Stimulated activated CD4-positive, alpha-beta T cell treated with anti-CD3 and anti-CD28 coated beads, Interleukin-15, amount 100 ng/mL, for 24 hours (primary cell): ENCODE data around the gene NPEPPS.
"Not testable (repeated sequence)": the region's sequence is repeated elsewhere in the genome, so short reads cannot be mapped to it uniquely, and the experiment has no call there.

ENCODE experiments used
- DNase-seq: peaks from one replicate; pipeline ENCODE4 v3.0.0-alpha.2; 2020

NPEPPS gene, protein sequence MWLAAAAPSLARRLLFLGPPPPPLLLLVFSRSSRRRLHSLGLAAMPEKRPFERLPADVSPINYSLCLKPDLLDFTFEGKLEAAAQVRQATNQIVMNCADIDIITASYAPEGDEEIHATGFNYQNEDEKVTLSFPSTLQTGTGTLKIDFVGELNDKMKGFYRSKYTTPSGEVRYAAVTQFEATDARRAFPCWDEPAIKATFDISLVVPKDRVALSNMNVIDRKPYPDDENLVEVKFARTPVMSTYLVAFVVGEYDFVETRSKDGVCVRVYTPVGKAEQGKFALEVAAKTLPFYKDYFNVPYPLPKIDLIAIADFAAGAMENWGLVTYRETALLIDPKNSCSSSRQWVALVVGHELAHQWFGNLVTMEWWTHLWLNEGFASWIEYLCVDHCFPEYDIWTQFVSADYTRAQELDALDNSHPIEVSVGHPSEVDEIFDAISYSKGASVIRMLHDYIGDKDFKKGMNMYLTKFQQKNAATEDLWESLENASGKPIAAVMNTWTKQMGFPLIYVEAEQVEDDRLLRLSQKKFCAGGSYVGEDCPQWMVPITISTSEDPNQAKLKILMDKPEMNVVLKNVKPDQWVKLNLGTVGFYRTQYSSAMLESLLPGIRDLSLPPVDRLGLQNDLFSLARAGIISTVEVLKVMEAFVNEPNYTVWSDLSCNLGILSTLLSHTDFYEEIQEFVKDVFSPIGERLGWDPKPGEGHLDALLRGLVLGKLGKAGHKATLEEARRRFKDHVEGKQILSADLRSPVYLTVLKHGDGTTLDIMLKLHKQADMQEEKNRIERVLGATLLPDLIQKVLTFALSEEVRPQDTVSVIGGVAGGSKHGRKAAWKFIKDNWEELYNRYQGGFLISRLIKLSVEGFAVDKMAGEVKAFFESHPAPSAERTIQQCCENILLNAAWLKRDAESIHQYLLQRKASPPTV

GRCh38 chr17:47530557-47531232 lies at the start of gene NPEPPS:
NPEPPS (plus strand) TSS chr17:47531108; CDS start chr17:47531301, 193 bp downstream.
- DNase-seq, result peak; percentile 90

DNA sequence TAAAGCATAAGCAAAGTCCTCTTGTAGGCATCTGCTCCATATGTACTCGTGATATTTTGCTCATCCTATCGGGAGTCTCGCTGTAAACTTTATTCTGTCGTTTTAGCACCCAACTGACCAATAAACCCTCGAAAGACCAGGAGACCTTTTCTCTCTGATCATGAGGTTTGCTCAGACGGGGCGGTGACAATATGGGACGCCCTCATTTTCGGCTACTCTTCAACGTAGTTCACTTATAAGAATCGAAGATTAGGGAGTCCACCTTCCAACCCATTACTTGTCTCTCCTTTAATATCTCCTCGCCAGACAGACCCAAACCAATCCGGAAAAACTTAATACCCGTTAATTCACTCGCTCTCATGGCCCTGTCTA lies 39.1 kb upstream of the NPEPPS start:
- DNase-seq, result not testable (repeated sequence)

GRCh38 chr17:47499074-47499473 lies 31.8 kb upstream of the NPEPPS start:
- DNase-seq, result not testable (repeated sequence)

GRCh38 chr17:47499494-47499893 lies 31.4 kb upstream of the NPEPPS start:
- DNase-seq, result not testable (repeated sequence)

DNA sequence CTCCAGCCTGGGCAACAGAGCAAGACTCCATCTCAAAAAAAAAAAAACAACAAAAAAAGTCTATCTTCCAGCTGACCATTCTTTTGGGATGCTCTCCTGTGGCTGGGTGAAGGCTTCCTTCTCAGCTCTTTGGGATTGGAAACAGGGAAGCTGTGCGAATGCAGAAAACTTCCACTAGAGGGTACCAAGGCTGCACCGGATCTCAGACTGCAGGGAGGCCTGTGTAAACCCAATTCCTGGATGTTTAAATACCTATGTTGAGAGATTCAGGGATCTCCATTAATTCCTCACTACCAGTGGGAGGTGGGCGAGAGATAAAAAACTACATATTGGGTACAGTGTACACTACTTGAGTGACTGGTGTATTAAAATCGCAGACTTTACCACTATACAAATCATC lies 30.3 kb upstream of the NPEPPS start:
- not testable (repeated sequence) for DNase-seq

DNA sequence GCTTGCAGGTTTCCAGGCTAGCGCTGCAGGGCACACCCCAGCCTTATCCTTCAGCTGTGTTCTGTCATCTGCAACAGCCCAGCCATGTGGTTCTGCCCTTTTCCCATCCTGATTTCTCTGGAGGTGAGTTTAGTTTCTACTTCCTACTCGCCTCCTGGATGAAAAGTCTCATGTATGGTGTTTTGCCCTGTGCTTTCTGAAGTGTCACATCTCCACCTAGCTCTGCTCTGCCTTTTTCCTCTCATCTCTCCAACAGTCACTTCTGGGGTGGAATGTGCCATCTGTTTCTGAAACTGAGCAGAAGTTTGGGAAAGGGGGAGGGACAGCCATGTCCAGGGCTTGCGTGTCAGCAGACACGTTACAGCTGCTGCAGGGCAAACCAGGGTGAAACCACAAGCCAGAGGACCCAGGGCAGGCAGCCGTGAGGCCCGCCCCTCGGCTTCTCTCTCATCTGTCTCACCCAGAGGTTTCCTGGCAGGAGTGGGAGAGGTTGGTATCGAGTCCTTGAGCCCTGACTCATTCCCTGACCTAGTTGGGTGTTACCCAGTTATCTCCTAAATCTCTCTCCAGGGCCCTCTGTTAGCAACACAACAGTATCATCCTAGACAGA lies 28.7 kb upstream of the NPEPPS start:
- peak; percentile 18 for DNase-seq

DNA sequence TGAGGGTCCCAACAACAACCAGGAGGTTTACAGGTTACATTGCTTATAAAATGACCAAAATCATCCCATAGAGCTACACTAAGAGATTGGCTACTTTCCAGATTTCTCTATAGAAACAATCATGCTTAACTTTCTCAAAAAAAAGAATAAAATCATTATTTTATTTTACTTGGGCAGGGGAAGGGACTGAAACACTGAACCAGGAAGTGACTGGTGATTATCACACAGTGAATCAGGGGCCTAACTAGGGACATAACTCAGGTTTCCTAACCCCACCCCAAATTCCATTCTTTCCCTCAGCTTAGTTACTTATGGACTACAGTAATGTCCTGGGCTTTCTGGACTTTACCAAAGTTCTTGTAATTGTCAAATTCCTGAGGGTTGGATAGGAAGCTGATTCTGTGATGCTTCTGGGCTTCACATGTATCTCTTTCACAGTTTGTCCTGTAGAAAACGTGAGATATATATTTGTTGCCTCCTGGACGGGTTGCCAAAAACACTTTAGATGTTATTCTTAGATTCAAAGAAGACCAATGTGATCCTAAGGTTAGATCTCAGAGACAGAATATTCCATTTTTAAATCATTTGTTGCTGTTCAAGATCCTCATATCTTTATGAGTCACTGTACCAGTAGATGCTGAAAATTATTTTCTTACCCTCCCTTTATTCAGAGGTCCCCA lies 28.0 kb upstream of the NPEPPS start:
- DNase-seq, result not testable (repeated sequence)

GRCh38 chr17:47511701-47512146 lies 19.2 kb upstream of the NPEPPS start:
- DNase-seq, result not testable (repeated sequence)

DNA sequence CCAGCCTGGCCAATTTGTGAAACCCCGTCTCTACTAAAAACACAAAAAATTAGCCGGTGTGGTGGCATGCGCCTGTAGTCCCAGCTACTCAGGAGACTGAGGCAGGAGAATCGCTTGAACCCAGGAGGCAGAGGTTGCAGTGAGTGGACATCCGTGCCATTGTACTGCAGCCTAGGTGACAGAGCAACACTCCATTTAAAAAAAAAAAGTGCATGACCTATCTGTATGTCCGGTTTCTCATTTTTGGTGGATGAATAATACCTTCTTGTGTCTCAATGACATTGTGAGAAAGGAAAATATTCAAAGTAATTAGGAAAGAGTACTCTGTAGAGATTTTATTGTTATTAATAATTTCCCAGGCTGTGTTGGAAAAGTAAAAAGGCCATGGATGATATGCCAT lies 17.6 kb upstream of the NPEPPS start:
- DNase-seq, result not testable (repeated sequence)

DNA sequence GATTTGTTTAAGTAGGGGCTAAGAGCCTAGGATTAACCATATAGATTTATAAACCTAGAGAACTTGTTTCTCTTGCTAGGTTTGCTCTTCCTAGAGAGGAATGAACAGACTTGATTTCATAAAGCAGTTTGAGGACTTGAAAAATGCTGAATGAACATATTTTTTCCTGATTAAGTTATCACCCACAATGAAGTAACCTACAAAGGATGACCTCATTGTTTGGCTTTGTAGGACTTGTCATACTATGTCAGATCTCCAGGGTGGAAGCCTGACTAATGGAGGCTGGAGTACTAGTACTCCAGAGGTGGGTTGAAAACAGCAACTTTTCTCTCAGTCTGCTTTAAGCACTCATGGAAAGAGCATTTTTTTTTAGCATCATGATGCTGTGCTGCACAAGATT lies 12.0 kb upstream of the NPEPPS start:
- DNase-seq, result not testable (repeated sequence)

DNA sequence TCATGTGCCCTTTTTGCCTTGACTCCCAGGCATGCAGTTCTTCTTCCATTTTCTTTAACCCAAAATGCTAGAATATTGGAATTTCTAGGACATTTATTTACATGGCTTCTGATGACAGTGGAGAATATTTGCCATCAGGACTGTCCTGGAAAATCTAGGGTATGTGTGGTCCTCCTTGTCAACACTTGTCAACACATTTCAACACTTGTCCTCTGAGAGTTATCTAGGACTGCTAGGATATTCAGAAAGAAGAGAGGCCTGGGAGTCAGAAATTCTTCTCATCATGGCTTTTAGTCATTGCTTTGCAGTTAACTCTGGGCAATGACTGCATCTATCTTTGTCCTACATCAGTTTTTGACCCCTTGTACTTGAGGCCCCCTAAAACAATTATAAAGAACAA lies 11.5 kb upstream of the NPEPPS start:
- DNase-seq, result not testable (repeated sequence)

DNA sequence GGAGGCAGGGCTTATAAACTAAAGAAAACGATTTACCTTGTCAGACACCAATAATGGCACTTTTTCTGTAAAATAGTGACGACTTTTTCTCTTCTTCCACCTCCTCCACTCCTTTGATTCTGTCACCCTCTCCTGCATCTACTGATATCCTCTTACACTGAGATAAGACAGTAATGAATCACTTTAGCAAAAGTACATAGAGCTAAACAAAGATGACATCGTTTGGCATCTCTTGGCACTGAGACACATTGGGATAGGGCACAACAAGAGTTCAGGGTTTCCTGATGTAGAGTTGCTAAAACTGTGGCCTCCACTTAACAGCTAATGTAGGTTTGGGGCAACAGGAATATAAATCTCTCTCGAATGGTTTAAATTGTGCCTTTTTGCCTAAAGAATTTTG lies 10.6 kb upstream of the NPEPPS start:
- DNase-seq, result not testable (repeated sequence)

DNA sequence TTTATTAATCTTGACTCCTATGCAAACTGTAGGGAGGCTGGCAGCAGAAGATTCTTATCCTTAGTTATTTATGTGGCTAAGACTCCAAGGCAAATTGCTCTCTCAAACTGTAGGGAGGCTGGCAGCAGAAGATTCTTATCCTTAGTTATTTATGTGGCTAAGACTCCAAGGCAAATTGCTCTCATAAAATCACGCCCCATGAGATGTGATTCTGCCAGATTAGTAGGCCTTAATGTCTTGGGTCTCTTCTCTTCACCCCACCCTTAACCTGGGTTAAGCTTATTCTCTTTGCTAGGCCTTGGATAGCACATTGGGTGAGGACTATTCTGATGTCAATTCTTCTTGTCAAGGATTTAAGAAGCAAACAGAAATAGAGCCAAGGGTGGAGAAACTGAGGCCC lies 9.5 kb upstream of the NPEPPS start:
- not testable (repeated sequence) for DNase-seq

GRCh38 chr17:47522341-47522740 lies 8.6 kb upstream of the NPEPPS start:
- not testable (repeated sequence) for DNase-seq

DNA sequence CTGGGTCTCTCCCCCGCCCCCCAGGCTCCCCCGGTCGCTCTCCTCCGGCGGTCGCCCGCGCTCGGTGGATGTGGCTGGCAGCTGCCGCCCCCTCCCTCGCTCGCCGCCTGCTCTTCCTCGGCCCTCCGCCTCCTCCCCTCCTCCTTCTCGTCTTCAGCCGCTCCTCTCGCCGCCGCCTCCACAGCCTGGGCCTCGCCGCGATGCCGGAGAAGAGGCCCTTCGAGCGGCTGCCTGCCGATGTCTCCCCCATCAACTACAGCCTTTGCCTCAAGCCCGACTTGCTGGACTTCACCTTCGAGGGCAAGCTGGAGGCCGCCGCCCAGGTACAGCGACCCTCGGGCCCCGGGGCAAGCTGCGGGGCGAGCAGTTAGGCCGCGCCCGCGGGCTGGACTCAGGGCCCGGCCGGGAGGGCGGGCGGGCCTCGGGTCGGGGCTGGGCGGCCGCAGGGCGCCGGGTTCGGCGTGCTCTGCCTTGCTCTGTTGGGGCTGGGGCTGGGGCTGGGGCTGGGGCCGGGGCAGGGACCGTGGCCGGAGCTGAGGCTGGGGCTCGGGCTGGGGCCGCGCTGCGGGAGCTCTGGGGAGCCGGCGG lies 419 bp downstream of the NPEPPS start:
- DNase-seq, result peak; percentile 20

GRCh38 chr17:47539085-47539484 lies 8.2 kb downstream of the NPEPPS start:
- not testable (repeated sequence) for DNase-seq

DNA sequence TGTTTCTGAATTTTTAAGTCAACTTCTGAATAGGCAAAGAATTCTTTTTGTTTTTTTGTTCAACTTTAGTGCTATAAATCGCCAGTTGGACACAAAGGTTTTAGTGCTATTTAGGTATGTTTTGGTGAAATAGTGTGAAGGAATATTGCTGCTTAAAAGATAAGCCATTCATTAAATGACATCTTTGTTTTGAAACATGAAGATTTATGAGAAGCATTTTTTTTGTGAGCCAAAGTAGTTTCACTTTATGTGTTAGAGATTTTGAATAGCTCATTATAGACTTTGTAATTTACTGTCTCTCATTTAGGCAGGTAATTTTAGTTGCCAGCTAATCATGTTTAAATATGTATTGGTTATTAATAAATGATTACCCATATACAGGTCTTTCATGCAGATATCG lies 10.8 kb downstream of the NPEPPS start:
- not testable (repeated sequence) for DNase-seq

DNA sequence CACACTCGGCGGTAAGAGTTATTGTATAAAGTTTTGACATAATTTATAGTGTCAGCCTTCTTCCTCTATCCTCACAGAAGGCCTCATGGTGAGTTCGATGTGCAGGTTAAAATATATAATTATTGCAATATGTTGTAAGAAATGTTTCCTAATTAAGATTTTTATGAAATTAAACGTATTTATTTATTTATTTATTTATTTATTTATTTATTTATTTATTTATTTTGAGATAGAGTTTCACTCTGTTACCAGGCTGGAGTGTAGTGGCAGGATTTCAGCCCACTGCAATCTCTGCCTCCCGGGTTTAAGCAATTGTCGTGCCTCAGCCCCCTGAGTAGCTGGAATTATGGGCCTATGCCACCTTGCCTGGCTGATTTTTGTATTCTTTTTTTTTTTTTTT lies 13.4 kb downstream of the NPEPPS start:
- DNase-seq, result not testable (repeated sequence)

DNA sequence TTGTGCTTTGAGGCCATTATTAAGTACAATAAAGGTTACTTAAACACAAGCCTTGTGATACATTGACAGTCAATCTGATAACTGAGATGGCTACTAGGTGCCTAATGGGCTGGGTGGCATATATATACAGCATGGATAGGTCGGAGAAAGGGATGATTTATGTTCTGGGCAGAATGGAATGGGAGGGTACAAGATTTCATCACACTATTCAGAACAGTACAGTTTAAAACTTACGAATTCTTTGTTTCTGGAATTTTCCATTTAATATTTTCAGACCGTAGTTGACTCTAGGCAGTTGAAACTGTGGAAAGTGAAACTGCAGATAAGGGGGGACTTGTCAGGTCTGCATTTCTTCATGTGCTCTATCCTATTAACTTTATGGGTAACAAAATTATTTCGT lies 23.8 kb downstream of the NPEPPS start:
- not testable (repeated sequence) for DNase-seq

GRCh38 chr17:47556108-47556507 lies 25.2 kb downstream of the NPEPPS start:
- DNase-seq, result not testable (repeated sequence)

- DNase-seq, result not testable (repeated sequence)
Observed at GRCh38 chr17:47560517-47561043, 29.7 kb downstream of the NPEPPS start.
